Fibroblast of pulmonary artery (primary cell): ENCODE measurements around the gene USP11.
"Not testable (repeated sequence)": the region's sequence is repeated elsewhere in the genome, so short reads cannot be mapped to it uniquely, and the experiment has no call there.

Experiments used
- DNase-seq: peaks from one replicate; pipeline ENCODE4 v3.0.0-alpha.2; 2010; ENCODE audit warnings: low read depth
- H3K4me3 ChIP-seq: replicated peaks from 2 replicates; pipeline ENCODE4 v1.5.1; 2011; ENCODE audit warnings: low read depth, mild to moderate bottlenecking, control low read depth, low read length, moderate library complexity
- TF ChIP-seq, protein P1 (sequence below): IDR thresholded peaks from 2 replicates; pipeline ENCODE4 v1.5.1; 2011; ENCODE audit warnings: mild to moderate bottlenecking, control low read depth, low read length, inconsistent platforms; ENCODE audit errors: missing control alignments

Gene USP11

DNA sequence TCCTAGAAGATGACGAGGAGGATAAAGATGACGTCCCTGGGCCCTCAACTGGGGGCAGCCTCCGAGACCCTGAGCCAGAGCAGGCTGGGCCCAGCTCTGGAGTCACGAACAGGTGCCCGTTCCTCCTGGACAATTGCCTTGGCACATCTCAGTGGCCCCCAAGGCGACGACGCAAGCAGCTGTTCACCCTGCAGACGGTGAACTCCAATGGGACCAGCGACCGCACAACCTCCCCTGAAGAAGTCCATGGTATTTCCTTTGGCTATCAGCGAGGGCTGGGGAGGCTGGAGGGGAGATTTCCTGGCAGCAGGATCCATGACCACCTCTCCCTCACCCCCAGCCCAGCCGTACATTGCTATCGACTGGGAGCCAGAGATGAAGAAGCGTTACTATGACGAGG is 11.9 kb downstream of the USP11 start:
- H3K4me3 ChIP-seq: no peak overlapping the region
- TF ChIP-seq, protein P1, sequence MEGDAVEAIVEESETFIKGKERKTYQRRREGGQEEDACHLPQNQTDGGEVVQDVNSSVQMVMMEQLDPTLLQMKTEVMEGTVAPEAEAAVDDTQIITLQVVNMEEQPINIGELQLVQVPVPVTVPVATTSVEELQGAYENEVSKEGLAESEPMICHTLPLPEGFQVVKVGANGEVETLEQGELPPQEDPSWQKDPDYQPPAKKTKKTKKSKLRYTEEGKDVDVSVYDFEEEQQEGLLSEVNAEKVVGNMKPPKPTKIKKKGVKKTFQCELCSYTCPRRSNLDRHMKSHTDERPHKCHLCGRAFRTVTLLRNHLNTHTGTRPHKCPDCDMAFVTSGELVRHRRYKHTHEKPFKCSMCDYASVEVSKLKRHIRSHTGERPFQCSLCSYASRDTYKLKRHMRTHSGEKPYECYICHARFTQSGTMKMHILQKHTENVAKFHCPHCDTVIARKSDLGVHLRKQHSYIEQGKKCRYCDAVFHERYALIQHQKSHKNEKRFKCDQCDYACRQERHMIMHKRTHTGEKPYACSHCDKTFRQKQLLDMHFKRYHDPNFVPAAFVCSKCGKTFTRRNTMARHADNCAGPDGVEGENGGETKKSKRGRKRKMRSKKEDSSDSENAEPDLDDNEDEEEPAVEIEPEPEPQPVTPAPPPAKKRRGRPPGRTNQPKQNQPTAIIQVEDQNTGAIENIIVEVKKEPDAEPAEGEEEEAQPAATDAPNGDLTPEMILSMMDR: no peak
- no peak for DNase-seq

DNA sequence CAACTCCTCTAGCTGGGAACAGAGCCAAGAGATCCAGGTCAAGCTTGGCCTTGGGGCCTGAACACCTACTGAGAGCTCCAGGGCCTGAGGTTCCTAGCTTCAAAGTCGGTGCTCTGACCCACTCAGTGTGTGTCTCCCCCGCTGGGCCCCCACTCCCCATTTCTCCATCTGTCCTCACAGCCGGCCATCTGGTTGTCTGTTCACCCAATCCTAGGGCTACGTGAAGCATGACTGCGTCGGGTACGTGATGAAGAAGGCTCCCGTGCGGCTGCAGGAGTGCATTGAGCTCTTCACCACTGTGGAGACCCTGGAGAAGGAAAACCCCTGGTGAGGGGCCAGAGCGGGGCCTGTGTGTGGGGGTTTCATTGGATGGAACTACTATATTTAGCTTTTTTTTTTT is 12.3 kb downstream of the USP11 start:
- no peak overlapping the region for H3K4me3 ChIP-seq
- TF ChIP-seq, protein P1: no peak
- DNase-seq: no peak

DNA sequence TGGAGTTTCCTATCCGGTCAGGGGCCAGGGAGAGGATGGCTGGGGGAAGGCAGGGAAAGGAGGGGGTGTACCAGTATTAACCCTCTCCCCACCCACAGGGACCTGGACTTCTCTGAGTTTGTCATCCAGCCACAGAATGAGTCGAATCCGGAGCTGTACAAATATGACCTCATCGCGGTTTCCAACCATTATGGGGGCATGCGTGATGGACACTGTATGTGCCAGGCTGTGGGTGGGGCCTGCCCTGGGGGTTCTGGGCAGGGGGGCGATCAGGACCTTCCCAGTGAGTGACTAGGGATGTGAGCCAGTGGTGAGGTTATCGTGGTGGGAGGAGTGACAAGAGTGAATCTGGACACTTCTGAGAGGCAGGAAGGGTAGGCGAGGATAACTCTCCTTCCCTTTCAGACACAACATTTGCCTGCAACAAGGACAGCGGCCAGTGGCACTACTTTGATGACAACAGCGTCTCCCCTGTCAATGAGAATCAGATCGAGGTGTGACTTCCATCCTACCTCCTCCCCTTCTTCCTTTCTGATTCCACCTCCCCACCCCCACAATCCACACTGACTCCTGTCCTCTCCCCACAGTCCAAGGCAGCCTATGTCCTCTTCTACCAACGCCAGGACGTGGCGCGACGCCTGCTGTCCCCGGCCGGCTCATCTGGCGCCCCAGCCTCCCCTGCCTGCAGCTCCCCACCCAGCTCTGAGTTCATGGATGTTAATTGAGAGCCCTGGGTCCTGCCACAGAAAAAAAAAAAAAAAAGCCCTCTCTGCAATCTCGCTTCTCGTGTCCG is 14.6 kb downstream of the USP11 start:
- TF ChIP-seq, protein P1: no peak
- DNase-seq: peak; percentile 25

DNA sequence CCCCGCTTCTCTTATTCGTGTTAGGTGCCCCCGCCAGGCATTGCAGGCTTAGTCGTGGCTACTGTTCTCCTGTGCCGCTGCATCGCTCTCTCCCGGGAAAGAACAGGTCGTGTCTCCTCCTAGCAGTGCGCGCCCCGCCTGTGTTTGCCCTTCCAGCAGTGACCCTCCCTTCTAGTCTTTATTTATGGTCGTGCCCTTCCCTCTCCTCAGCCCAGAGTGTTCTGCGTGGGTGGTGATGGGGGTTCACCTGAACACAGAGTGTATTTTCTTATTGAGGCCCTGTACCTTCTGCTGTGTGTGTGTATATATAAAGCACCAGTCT is 15.2 kb downstream of the USP11 start:
- TF ChIP-seq, protein P1: no peak
- no peak for DNase-seq
- no peak overlapping the region for H3K4me3 ChIP-seq

More for the DNA sequence above, 14.6 kb downstream of the USP11 start:
- H3K4me3 ChIP-seq: no peak overlapping the region

DNA sequence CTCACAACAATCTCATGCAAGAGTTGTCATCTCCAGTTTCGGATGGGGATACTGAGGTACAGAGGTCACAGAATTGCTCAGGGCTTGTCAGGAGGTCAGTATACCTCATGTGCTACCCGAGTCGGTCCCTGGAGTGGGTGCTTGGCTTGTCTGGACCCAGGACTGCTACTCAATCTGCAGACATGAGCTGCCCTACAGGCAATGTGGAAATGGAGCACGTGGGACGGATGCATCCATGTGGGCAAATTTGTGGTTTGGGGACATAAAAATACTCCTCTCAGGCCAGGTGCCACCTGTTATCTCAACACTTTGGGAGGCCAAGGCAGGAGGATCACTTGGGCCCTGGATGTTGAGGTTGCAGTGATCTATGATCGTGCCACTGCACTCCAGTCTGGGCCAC is 15.8 kb downstream of the USP11 start:
- no peak overlapping the region for H3K4me3 ChIP-seq
- TF ChIP-seq, protein P1: no peak
- DNase-seq: no peak

DNA sequence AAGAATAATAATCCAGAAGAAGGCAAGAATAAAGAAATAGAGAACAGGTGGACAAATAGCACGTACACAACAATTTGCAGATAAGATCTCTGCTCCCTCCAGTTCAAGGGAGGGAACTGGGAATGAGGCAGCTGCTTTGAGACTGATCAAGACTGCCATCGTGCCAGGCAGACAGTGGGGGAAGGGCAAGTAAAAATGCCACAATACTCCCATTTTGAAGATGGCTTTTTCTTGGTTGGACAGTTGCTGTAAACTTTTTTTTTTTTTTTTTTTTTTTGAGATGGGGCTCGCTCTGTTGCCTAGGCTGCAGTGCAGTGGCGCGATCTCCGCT is 17.2 kb downstream of the USP11 start:
- DNase-seq: no peak
- H3K4me3 ChIP-seq: no peak overlapping the region
- TF ChIP-seq, protein P1: no peak

DNA sequence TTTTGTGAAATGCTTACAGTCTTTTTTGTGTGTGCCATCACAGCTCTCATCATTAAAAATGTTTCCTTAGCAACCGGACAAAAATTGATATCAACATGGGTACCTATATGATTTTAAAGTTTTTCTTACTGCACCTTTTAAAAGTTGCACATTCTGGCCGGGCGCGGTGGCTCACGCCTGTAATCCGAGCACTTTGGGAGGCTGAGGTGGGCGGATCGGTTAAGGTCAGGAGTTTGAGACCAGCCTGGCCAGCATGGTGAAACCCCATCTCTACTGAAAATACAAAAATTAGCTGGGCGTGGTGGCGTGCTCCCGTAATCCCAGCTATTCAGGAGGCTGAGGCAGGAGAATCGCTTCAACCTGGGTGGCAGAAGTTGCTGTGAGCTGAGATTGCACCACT is 24.8 kb downstream of the USP11 start:
- not testable (repeated sequence) for DNase-seq, H3K4me3 ChIP-seq
